T-helper 1 cell treated with Interleukin-12 subunit alpha and Interleukin-12 subunit beta and Interleukin-4 antibody, amounts not matched to agents 30 ng/mL and 1 ng/mL, for 36 hours (primary cell): ENCODE measurements around the gene TNS3. TPM values are rescaled to one million over a fixed set of nuclear protein-coding genes. Genes with fewer than 3 reads are reported as not detected.
"Not testable (repeated sequence)": the region's sequence is repeated elsewhere in the genome, so short reads cannot be mapped to it uniquely, and the experiment has no call there.

Source experiments
- intact Hi-C: fragments of 100-400 bp; cut with micrococcal nuclease; formaldehyde crosslinking; loops from one replicate; pipeline ENCODE4 v1.15.1; 2024
- total RNA-seq: library from RNA; stranded (reverse); gene quantifications from 2 replicates; pipeline ENCODE4 v1.2.3, GENCODE V29; 2022

TNS3 gene
- total RNA-seq, 1 donor from 2014 or later, result 0.51 TPM

GRCh38 chr7:47268851-47269836, 312.8 kb downstream of the TNS3 start:
- intact Hi-C loops, result no loop called here

- intact Hi-C loops, result no loop called here
Observed at GRCh38 chr7:47267346-47267745, 314.6 kb downstream of the TNS3 start.

DNA sequence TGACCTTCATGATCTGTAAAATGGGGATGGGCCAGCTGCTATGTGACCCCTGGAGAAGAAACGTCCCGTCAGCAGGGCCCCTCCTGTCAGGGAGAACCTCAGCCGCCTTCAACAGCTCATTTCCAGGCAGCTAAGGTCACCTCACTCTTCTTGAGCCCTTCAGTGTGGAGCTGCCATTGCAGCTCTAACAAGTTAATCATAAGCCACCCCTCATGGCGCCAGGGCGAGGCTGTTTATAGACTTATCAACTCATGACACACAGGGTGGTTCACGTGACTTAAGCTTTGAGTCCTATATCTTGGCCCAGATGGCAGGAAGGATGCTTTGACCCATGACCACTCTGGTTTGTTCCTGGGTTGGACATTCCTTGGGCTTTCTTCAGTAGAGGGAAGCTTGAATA, 315.1 kb downstream of the TNS3 start:
- intact Hi-C loops, result loop anchor here (1.0 kb wide), 1 partner anchor 679 kb away; no protein-coding TSS in a partner anchor

- intact Hi-C loops, result loop anchor here (1.0 kb wide), 1 partner anchor 679 kb away; no protein-coding TSS in a partner anchor
Observed at GRCh38 chr7:47266131-47266706, 315.7 kb downstream of the TNS3 start.

- intact Hi-C loops, result loop anchor here (1.0 kb wide), 1 partner anchor 680 kb away; no protein-coding TSS in a partner anchor
Observed at GRCh38 chr7:47265621-47266020, 316.3 kb downstream of the TNS3 start.

GRCh38 chr7:47264021-47264651, 317.8 kb downstream of the TNS3 start:
- intact Hi-C loops, result no loop called here

DNA sequence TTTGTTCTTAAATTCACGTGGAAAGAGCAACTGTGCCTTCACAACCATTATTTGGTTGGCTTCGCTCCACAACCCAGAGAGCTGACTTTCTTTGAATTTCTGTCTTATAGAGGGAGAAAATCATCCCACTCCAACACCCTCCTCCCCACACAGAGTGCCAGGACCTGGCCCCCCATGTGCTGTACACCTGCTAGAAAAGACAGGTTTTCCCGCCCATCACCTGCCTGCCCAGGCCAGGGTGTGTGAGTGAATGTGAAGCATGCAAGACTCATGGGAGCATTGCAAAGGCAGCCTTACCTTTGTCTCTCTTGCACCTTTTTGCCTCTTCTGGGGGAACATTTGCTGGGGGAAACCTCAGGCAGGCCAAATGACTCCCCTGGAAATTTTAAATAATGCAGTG, 319.0 kb downstream of the TNS3 start:
- intact Hi-C loops, result no loop called here

DNA sequence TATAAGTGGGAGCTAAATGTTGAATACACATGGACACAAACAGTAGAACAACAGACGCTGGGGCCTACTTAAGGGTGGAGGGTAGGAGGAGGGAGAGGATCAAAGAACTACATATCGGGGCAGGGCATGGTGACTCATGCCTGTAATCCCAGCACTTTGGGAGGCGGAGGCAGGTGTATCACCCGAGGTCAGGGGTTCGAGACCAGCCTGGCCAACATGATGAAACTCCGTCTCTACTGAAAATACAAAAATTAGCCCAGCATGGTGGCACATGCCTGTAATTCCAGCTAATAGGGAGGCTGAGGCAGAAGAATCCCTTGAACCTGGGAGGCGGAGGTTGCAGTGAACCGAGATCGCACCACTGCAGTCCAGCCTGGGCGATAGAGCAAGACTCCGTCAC, 319.8 kb downstream of the TNS3 start:
- intact Hi-C loops, result not testable (repeated sequence)

DNA sequence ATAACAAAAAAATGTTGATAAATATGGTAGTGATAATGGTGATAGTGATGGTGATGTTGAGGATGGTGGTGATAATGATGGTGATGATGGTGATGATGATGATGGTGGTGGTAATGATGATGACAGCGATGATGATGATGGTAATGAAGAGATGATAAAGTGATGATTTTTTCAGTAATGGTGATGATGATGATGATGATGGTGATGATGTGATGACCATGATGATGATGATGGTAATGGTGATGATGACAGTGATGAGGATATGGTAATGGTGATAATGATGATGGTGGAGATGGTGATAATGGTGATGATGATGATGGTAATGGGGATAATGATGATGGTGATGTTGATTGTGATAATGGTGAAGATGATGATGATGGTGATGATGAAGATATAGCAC, 321.6 kb downstream of the TNS3 start:
- intact Hi-C loops, result no loop called here

DNA sequence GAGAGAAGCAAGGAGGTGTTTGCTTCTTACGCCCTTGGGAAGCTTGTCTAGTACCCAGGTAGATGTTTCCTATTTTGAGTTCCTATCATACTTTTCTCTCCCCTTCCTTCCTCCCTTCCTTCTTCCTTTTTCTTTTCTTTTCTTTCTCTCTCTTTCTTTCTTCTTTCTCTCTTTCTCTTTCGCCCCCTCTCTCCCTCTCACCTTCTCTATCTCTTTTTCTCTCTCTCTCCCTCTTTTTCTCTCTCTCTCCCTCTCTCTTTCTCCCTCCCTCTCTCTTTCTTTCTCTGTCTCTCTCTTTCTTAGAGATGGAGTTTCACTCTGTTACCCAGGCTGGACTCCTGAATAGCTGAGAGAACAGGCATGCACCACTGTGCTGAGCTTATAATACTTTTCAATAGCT, 322.2 kb downstream of the TNS3 start:
- intact Hi-C loops, result no loop called here

- intact Hi-C loops, result no loop called here
Observed at GRCh38 chr7:47258798-47259197, 323.1 kb downstream of the TNS3 start.

- intact Hi-C loops, result no loop called here
Observed at GRCh38 chr7:47256016-47256415, 325.9 kb downstream of the TNS3 start.

GRCh38 chr7:47255441-47255840, 326.5 kb downstream of the TNS3 start:
- intact Hi-C loops, result no loop called here

GRCh38 chr7:47255007-47255406, 326.9 kb downstream of the TNS3 start:
- intact Hi-C loops, result no loop called here

GRCh38 chr7:47254081-47254977, 327.6 kb downstream of the TNS3 start:
- intact Hi-C loops, result loop anchor here (1.0 kb wide), 2 partner anchors 1337 to 1363 kb away; no protein-coding TSS in a partner anchor

GRCh38 chr7:47253650-47254080, 328.2 kb downstream of the TNS3 start:
- intact Hi-C loops, result loop anchor here (1.0 kb wide), 2 partner anchors 1336 to 1362 kb away; no protein-coding TSS in a partner anchor

GRCh38 chr7:47252675-47253074, 329.2 kb downstream of the TNS3 start:
- intact Hi-C loops, result no loop called here

GRCh38 chr7:47249361-47249760, 332.6 kb downstream of the TNS3 start:
- intact Hi-C loops, result no loop called here

GRCh38 chr7:47248797-47249196, 333.1 kb downstream of the TNS3 start:
- intact Hi-C loops, result no loop called here

DNA sequence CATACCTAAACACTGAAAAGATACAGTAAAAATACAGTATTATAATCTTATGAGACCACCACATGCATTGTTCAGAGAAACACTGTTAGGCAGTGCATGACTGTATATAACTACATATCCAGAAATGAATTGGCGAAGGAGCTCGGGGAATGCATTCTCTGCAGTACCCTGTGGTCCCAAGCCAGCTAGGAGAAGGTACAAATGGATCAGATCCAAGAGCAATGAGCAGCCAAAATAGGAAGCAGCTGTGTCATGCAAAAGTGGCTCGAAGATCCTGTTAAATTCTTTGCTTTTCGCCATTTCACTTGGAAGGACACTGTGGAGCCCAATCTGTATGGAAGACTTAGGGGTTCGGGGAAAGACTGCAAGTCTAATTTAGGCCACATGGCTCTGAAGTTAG, 334.8 kb downstream of the TNS3 start:
- intact Hi-C loops, result no loop called here

- intact Hi-C loops, result no loop called here
Observed at GRCh38 chr7:47244692-47245091, 337.2 kb downstream of the TNS3 start.
